ENCODE results near the gene HS1BP3.

- TF ChIP-seq, protein P1, sequence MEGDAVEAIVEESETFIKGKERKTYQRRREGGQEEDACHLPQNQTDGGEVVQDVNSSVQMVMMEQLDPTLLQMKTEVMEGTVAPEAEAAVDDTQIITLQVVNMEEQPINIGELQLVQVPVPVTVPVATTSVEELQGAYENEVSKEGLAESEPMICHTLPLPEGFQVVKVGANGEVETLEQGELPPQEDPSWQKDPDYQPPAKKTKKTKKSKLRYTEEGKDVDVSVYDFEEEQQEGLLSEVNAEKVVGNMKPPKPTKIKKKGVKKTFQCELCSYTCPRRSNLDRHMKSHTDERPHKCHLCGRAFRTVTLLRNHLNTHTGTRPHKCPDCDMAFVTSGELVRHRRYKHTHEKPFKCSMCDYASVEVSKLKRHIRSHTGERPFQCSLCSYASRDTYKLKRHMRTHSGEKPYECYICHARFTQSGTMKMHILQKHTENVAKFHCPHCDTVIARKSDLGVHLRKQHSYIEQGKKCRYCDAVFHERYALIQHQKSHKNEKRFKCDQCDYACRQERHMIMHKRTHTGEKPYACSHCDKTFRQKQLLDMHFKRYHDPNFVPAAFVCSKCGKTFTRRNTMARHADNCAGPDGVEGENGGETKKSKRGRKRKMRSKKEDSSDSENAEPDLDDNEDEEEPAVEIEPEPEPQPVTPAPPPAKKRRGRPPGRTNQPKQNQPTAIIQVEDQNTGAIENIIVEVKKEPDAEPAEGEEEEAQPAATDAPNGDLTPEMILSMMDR (IDR thresholded peaks at IDR 0.05) = no peak
- TF ChIP-seq EZH2 (IDR thresholded peaks at IDR 0.05) = no peak
Measured at GRCh38 chr2:20653695-20654534, 3.0 kb upstream of the HS1BP3 start.

Measured in neural progenitor cell (in vitro differentiated cells).